T-cell (primary cell): ENCODE results near the gene IQGAP2. TPM values are rescaled to one million over a fixed set of nuclear protein-coding genes. Genes with fewer than 3 reads are reported as not detected.

Experiments used
- ATAC-seq, 4 experiments: fragments of 200-7000 bp in 3 of 4; fragments of 150-1000 bp in 1 of 4; cut with Tn5 transposase; replicated peaks in 1 of 4; 1 replicate in 3 of 4; 2 replicates in 1 of 4; pipeline ENCODE4 v1.10.0; 2021; ENCODE audit warnings: moderate library complexity in 3 of 4, mild to moderate bottlenecking in 2 of 4, moderate number of reproducible peaks in 1 of 4
- CTCF ChIA-PET, 2 donors: fragments of 300-600 bp; sonication (Branson Sonifier 250); formaldehyde crosslinking; loops; one replicate each; lab custom pipeline; 2022; ENCODE audit warnings: antibody characterized with exemption in 2 of 2; lab: Charles Lee
- POLR2A ChIA-PET, 2 donors: fragments of 300-600 bp; sonication (Branson Sonifier 250); formaldehyde crosslinking; loops; one replicate each; lab custom pipeline; 2022; ENCODE audit warnings: antibody characterized with exemption in 2 of 2; lab: Charles Lee
- DNase-seq, 35 experiments: peaks; one replicate each; pipeline versions ENCODE4 v3.0.0 to v3.0.0-alpha.2; 2013 to 2023
- H3K27ac ChIP-seq: one replicate; pipeline ENCODE4 v1.5.1; 2013; ENCODE audit warnings: low read length
- H3K27me3 ChIP-seq, 2 experiments: replicated peaks in 1 of 2; 1 replicate in 1 of 2; 2 replicates in 1 of 2; pipeline versions ENCODE4 v1.6.1 to v1.7.0; 2013; ENCODE audit warnings: low read length in 1 of 2, mixed read lengths in 1 of 2; ENCODE audit not compliant: control insufficient read depth in 2 of 2, insufficient read depth in 2 of 2; ENCODE audit errors: extremely low read depth in 1 of 2
- H3K36me3 ChIP-seq, 2 donors: 1 replicate in 1 of 2; 2 replicates in 1 of 2; pipeline versions ENCODE4 v1.6.1 to v1.7.0; 2013; ENCODE audit warnings: low read length in 1 of 2; ENCODE audit not compliant: control insufficient read depth in 2 of 2, insufficient read depth in 1 of 2; ENCODE audit errors: extremely low read depth in 1 of 2
- H3K4me1 ChIP-seq, 2 experiments: 1 replicate in 1 of 2; 2 replicates in 1 of 2; pipeline versions ENCODE4 v1.6.1 to v1.7.0; 2013; ENCODE audit warnings: low read length in 2 of 2, mixed read lengths in 1 of 2; ENCODE audit not compliant: insufficient read depth in 2 of 2, control insufficient read depth in 1 of 2; ENCODE audit errors: extremely low read depth in 1 of 2
- H3K4me3 ChIP-seq, 2 donors: 1 replicate in 1 of 2; 2 replicates in 1 of 2; pipeline versions ENCODE4 v1.5.1 to v1.7.0; 2013; ENCODE audit warnings: mild to moderate bottlenecking in 2 of 2, low read length in 1 of 2, moderate library complexity in 1 of 2; ENCODE audit not compliant: control insufficient read depth in 1 of 2; ENCODE audit errors: extremely low read depth in 1 of 2
- H3K9me3 ChIP-seq: 2 replicates; pipeline ENCODE4 v1.7.0; 2013
- H3K27ac Mint-ChIP-seq, 2 donors: one replicate each; pipeline ENCODE4 v1.8.0; 2020 to 2021; ENCODE audit warnings: mild to moderate bottlenecking in 2 of 2, mixed read lengths in 2 of 2
- H3K27me3 Mint-ChIP-seq, 2 donors: one replicate each; pipeline ENCODE4 v1.8.0; 2021 to 2022; ENCODE audit warnings: mixed read lengths in 2 of 2
- H3K36me3 Mint-ChIP-seq: one replicate; pipeline ENCODE4 v1.8.0; 2021; ENCODE audit warnings: mixed read lengths
- H3K4me1 Mint-ChIP-seq, 3 donors: one replicate each; pipeline ENCODE4 v1.8.0; 2020 to 2022; ENCODE audit warnings: mixed read lengths in 3 of 3, mild to moderate bottlenecking in 1 of 3
- H3K4me3 Mint-ChIP-seq, 3 donors: one replicate each; pipeline ENCODE4 v1.8.0; 2020 to 2022; ENCODE audit warnings: mild to moderate bottlenecking in 3 of 3, mixed read lengths in 3 of 3, moderate library complexity in 3 of 3
- H3K9me3 Mint-ChIP-seq, 3 donors: one replicate each; pipeline ENCODE4 v1.8.0; 2020 to 2022; ENCODE audit warnings: mixed read lengths in 3 of 3
- WGBS: methylation state at CpG from one replicate; pipeline ENCODE4 v1.1.5; 2013; ENCODE audit warnings: missing lambda C conversion rate; ENCODE audit not compliant: insufficient coverage; 5-methylcytosine and 5-hydroxymethylcytosine counted together
- total RNA-seq, 35 experiments: library from RNA in 6 of 35; stranded (reverse) in 6 of 35; fragments of 120-200 nt in 1 of 35; gene quantifications; one replicate each; pipeline versions ENCODE4 v1.2.1 to v1.2.4 and lab custom pipeline; 2013 to 2026

IQGAP2 gene
- total RNA-seq, 5 donors from 2014 or later (not counting 1 experiment from before 2014, with no cell fraction given), result 66.5 to 121 (median 72.5) TPM

DNA sequence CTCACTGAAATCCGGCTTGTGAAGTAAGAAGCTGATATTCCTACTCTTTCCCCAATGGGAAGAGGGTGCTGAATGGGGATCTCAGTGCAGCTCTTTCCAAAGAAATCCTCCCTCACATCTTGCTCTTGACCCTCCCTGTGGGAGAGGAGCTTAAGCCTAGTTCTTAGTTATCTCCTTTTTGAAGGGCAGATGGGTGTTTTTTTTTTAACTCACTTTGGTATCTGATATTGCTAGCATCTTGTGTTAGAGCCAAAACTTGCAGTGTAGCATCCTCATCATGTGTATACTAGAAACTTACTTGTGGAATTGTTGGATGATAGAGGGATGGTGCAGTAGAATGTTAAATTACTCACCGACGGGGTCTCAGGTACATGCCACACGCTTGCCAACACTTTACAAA is 129.9 kb downstream of the IQGAP2 start:
- no peaks in the 10 kb centered on the region for H3K27me3 Mint-ChIP-seq

DNA sequence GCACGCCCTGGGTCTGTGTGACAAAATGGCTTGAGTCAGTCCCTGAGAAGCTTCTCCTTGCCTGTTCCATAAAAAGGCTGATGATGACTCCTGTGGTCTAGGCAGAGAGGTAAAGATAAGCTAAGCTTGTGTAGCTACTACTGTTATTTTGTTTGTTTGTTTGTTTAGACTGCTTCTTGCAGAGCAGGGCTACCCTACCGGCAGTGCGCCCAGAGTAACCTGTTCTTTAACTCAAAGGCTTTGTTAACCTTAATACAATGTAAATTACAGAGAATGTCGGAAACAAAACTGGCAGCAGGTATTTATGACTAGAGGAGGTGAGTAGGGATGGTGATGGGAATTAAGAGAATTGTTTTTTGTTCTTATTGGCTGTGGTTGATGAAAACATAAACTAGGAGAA is 132.5 kb downstream of the IQGAP2 start:
- no peak for ATAC-seq
- POLR2A ChIA-PET, result no interaction called here

More for the DNA sequence above, 129.9 kb downstream of the IQGAP2 start:
- Mint-ChIP-seq H3K9me3 (peaks cover 0 to 3% (median 2%) of the 10 kb centered on the region in 3 donors), H3K36me3 (peaks cover 24% of the 10 kb centered on the region), H3K4me3 (no peak overlapping the region), H3K27ac (peak overlapping the region in 1 of 2 donors; percentile 3), H3K4me1 (peaks cover 33 to 65% (median 65%) of the 10 kb centered on the region in 3 donors)
- CTCF ChIA-PET, result no interaction called here
- H3K9me3 ChIP-seq, result peaks cover 2% of the 10 kb centered on the region
- H3K27ac ChIP-seq, result no peak overlapping the region
- ATAC-seq (no peak), DNase-seq (no peak)
- peaks cover 0 to under 1% of the 10 kb centered on the region in 2 experiments for H3K4me1 ChIP-seq
- no peaks in the 10 kb centered on the region for H3K27me3 ChIP-seq
- no peak overlapping the region for H3K4me3 ChIP-seq
- no CpG with 5 or more reads among the region's 4 CpGs for WGBS
- H3K36me3 ChIP-seq, result no peaks in the 10 kb centered on the region
- POLR2A ChIA-PET, result no interaction called here

DNA sequence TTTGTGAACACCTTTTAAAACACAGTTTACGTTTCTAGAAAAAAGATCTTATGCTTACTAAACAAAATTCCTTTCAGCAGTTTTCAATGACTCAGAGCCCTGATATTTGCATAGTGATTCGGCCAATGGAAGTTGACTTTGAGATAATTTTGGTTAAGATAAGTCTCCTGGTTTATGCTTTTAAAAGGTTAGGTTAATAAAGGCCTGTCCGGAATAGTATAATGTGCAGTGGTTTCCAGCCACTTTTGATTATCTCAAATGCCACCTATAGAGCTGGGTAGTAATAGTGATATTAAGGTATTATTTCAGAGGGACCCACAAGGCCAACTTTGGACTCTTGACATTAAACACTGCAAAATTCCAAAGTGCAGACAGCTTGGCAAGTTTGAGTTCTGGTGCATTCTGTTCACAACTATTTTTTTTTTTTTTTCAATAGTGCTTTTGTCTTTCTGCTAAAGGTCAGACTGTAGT is 134.0 kb downstream of the IQGAP2 start:
- peaks cover 0 to 24% of the 10 kb centered on the region in 2 experiments for H3K4me1 ChIP-seq
- no peak overlapping the region for H3K4me3 ChIP-seq
- POLR2A ChIA-PET, result no interaction called here
- DNase-seq, result no peak
- Mint-ChIP-seq H3K4me1 (peaks cover 59 to 74% (median 73%) of the 10 kb centered on the region in 3 donors), H3K4me3 (no peak overlapping the region), H3K27ac (peak overlapping the region in 1 of 2 donors; percentile 36), H3K36me3 (peaks cover 15% of the 10 kb centered on the region), H3K27me3 (no peaks in the 10 kb centered on the region), H3K9me3 (peaks cover 0 to 3% (median 0%) of the 10 kb centered on the region in 3 donors)
- H3K36me3 ChIP-seq, result no peaks in the 10 kb centered on the region
- H3K27ac ChIP-seq, result no peak overlapping the region
- H3K9me3 ChIP-seq, result no peaks in the 10 kb centered on the region
- ATAC-seq, result no peak
- no CpG with 5 or more reads among the region's 3 CpGs for WGBS
- CTCF ChIA-PET, result interaction anchor here in 1 of 2 donors (0.7 to 1.5 kb wide), 2 partner anchors 17 to 157 kb away, joined by 3 to 7 read pairs; no protein-coding TSS in a partner anchor
- H3K27me3 ChIP-seq, result no peaks in the 10 kb centered on the region

More for the DNA sequence above, 132.5 kb downstream of the IQGAP2 start:
- Mint-ChIP-seq H3K4me1 (peaks cover 48 to 69% (median 68%) of the 10 kb centered on the region in 3 donors), H3K4me3 (no peak overlapping the region), H3K9me3 (peaks cover 0 to 3% (median 0%) of the 10 kb centered on the region in 3 donors), H3K27ac (peak overlapping the region in 1 of 2 donors; percentile 54), H3K27me3 (no peaks in the 10 kb centered on the region), H3K36me3 (peaks cover 23% of the 10 kb centered on the region)
- Histone ChIP-seq H3K4me1 (peaks cover 0 to 19% of the 10 kb centered on the region in 2 experiments), H3K27me3 (no peaks in the 10 kb centered on the region), H3K9me3 (peaks cover 2% of the 10 kb centered on the region), H3K4me3 (no peak overlapping the region), H3K36me3 (no peaks in the 10 kb centered on the region), H3K27ac (no peak overlapping the region)
- CTCF ChIA-PET, result interaction anchor here in 1 of 2 donors (1.5 kb wide), 1 partner anchor 16 kb away, joined by 7 read pairs; no protein-coding TSS in a partner anchor
- WGBS, result 100% methylated on average over 1 of the region's 4 CpGs
- no peak for DNase-seq

DNA sequence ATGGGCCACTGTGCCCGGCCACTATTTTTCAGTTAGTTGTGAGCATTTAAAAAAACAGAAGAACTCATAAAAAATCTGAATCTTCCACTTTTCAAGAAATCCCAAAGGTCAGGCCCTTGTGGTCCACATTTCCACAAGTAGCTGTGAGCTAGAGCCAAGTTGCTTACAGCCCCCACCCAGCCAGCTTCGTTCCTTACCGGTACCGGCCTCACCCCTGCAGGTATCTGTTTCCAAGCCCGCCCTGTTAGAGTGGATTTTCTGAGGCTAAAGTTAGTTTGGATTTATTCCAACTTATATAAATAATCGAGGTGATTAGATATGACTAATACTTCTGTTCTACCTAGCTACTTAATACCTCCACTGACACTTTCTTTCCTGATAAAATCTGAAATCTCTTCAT is 139.2 kb downstream of the IQGAP2 start:
- Mint-ChIP-seq H3K27me3 (no peaks in the 10 kb centered on the region), H3K9me3 (peaks cover 0 to 3% (median 0%) of the 10 kb centered on the region in 3 donors), H3K27ac (peak overlapping the region; percentile 96 to 99), H3K4me1 (peaks cover 82 to 94% (median 91%) of the 10 kb centered on the region in 3 donors), H3K36me3 (peaks cover 4% of the 10 kb centered on the region), H3K4me3 (peak overlapping the region; percentile 15 to 76 (median 67))
- Histone ChIP-seq H3K4me1 (peaks cover 21 to 63% of the 10 kb centered on the region in 2 experiments), H3K4me3 (peak overlapping the region in 1 of 2 donors; percentile 36), H3K27ac (peak overlapping the region; percentile 96), H3K36me3 (no peaks in the 10 kb centered on the region), H3K27me3 (no peaks in the 10 kb centered on the region), H3K9me3 (no peaks in the 10 kb centered on the region)
- WGBS, result no CpG with 5 or more reads among the region's 6 CpGs
- DNase-seq (no peak), ATAC-seq (no peak)
- ChIA-PET CTCF (interaction anchor here (0.9 to 3.2 kb wide), 13 partner anchors 14 to 807 kb away, joined by 3 to 26 read pairs (median 5); partner anchors contain the start of gene IQGAP2 (in 1 of the 2)), POLR2A (interaction anchor here (0.6 to 3.3 kb wide), 7 partner anchors 41 to 159 kb away, joined by 3 to 30 read pairs (median 6); partner anchors contain the start of gene IQGAP2 (in 1 of the 2))

GRCh38 chr5:76542887-76543690 is 140.0 kb downstream of the IQGAP2 start:
- ChIA-PET CTCF (interaction anchor here (0.6 to 3.2 kb wide), 22 partner anchors 15 to 862 kb away, joined by 3 to 26 read pairs (median 4); partner anchors contain the start of gene IQGAP2 (in 1 of the 2)), POLR2A (interaction anchor here (0.5 to 3.3 kb wide), 18 partner anchors 9 to 1060 kb away, joined by 3 to 30 read pairs (median 4); partner anchors contain the start of gene IQGAP2 (in 1 of the 2))
- Mint-ChIP-seq H3K4me1 (peaks cover 85 to 95% (median 93%) of the 10 kb centered on the region in 3 donors), H3K9me3 (no peaks in the 10 kb centered on the region), H3K27ac (peak overlapping the region; percentile 96 to 99), H3K36me3 (no peaks in the 10 kb centered on the region), H3K27me3 (no peaks in the 10 kb centered on the region), H3K4me3 (peak overlapping the region; percentile 67 to 76 (median 75))
- WGBS, result 8% methylated on average over 8 of the region's 13 CpGs
- no peaks in the 10 kb centered on the region for H3K9me3 ChIP-seq
- peaks cover 29 to 68% of the 10 kb centered on the region in 2 experiments for H3K4me1 ChIP-seq
- peak; percentile 41 to 85 (median 68) for DNase-seq
- peak overlapping the region in 1 of 2 donors; percentile 36 for H3K4me3 ChIP-seq
- peak overlapping the region; percentile 96 for H3K27ac ChIP-seq
- no peaks in the 10 kb centered on the region for H3K36me3 ChIP-seq
- peak; percentile 47 to 58 (median 52) for ATAC-seq
- no peaks in the 10 kb centered on the region for H3K27me3 ChIP-seq
